ENCODE data around the gene ARL5A.

DNA sequence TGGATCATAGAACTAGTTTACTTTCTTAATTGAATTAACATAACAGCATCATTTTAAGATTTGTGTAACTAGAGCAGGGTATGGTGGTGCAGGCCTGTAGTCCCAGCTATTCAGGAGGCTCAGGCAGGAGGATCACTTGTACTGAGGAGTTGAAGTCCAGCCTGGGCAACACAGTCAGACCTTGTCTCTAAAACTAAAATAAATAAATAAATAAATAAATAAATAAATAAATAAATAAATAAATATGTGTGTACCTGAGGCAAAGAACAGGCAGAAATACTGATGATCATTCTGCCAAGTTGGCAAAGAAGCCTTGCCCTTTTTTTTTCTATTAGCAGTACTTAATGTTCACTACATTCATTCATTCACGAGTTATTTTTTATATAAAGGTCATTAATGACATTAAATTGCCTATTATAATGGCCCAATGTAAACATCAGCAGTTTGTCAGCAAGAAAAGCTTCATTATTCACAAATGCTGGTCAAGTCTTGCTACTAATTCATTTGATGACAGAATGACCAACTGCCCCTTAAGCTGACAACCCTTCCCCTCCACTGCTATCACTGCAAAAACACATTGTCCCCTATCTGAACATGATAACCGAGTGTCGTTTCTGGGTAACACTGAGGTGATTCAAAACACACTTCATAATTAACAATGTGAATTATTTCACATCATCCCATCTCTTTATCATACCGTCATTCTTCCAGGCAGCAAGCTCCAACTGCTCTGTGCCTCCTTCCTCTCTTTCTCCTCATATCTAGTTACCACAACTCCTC, 39.0 kb downstream of the ARL5A start:
- TF ChIP-seq, protein P1, sequence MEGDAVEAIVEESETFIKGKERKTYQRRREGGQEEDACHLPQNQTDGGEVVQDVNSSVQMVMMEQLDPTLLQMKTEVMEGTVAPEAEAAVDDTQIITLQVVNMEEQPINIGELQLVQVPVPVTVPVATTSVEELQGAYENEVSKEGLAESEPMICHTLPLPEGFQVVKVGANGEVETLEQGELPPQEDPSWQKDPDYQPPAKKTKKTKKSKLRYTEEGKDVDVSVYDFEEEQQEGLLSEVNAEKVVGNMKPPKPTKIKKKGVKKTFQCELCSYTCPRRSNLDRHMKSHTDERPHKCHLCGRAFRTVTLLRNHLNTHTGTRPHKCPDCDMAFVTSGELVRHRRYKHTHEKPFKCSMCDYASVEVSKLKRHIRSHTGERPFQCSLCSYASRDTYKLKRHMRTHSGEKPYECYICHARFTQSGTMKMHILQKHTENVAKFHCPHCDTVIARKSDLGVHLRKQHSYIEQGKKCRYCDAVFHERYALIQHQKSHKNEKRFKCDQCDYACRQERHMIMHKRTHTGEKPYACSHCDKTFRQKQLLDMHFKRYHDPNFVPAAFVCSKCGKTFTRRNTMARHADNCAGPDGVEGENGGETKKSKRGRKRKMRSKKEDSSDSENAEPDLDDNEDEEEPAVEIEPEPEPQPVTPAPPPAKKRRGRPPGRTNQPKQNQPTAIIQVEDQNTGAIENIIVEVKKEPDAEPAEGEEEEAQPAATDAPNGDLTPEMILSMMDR (IDR thresholded peaks at IDR 0.05), result no peak
- TF ChIP-seq ZFX (IDR thresholded peaks at IDR 0.05; ENCODE audit: borderline replicate concordance), result no peak

Data from 22Rv1 (cell line).